ENCODE data around the gene EQTN. TPM values are rescaled to one million over a fixed set of nuclear protein-coding genes. Genes with fewer than 3 reads are reported as not detected.

The EQTN gene
- total RNA-seq, 1 donor from 2014 or later, result not detected

- H3K4me1 Mint-ChIP-seq (ENCODE audit: low read depth), result peaks cover 47% of the 10 kb centered on the region
- DNase-seq (ENCODE audit: low spot score), result no peak
- no peaks in the 10 kb centered on the region for H3K9me3 Mint-ChIP-seq (ENCODE audit: low read depth)
- no peak overlapping the region for H3K27ac Mint-ChIP-seq (ENCODE audit: unreplicated experiment)
- H3K4me3 Mint-ChIP-seq (ENCODE audit: unreplicated experiment), result no peak overlapping the region
- no peak for TF ChIP-seq CTCF (IDR thresholded peaks at IDR 0.05)
- H3K27me3 Mint-ChIP-seq (ENCODE audit: low read depth), result peaks cover 7% of the 10 kb centered on the region
- H3K36me3 Mint-ChIP-seq (ENCODE audit: low read depth), result no peaks in the 10 kb centered on the region
Observed at GRCh38 chr9:27336126-27336525, 39.2 kb upstream of the EQTN start.

- no peak overlapping the region for H3K27ac Mint-ChIP-seq (ENCODE audit: unreplicated experiment)
- no peaks in the 10 kb centered on the region for H3K36me3 Mint-ChIP-seq (ENCODE audit: low read depth)
- H3K9me3 Mint-ChIP-seq (ENCODE audit: low read depth), result no peaks in the 10 kb centered on the region
- H3K4me1 Mint-ChIP-seq (ENCODE audit: low read depth), result peaks cover 37% of the 10 kb centered on the region
- no peak overlapping the region for H3K4me3 Mint-ChIP-seq (ENCODE audit: unreplicated experiment)
- TF ChIP-seq CTCF (IDR thresholded peaks at IDR 0.05), result no peak
- no peak for DNase-seq (ENCODE audit: low spot score)
- peaks cover 16% of the 10 kb centered on the region for H3K27me3 Mint-ChIP-seq (ENCODE audit: low read depth)
Observed at GRCh38 chr9:27335075-27335474, 38.1 kb upstream of the EQTN start.

- H3K4me1 Mint-ChIP-seq (ENCODE audit: low read depth), result peaks cover 20% of the 10 kb centered on the region
- peaks cover 22% of the 10 kb centered on the region for H3K27me3 Mint-ChIP-seq (ENCODE audit: low read depth)
- no peak overlapping the region for H3K4me3 Mint-ChIP-seq (ENCODE audit: unreplicated experiment)
- no peaks in the 10 kb centered on the region for H3K9me3 Mint-ChIP-seq (ENCODE audit: low read depth)
- no peak for DNase-seq (ENCODE audit: low spot score)
- no peak overlapping the region for H3K27ac Mint-ChIP-seq (ENCODE audit: unreplicated experiment)
- H3K36me3 Mint-ChIP-seq (ENCODE audit: low read depth), result no peaks in the 10 kb centered on the region
- TF ChIP-seq CTCF (IDR thresholded peaks at IDR 0.05), result peak; percentile 96
Observed at GRCh38 chr9:27333241-27334052, 36.5 kb upstream of the EQTN start.

- Mint-ChIP-seq H3K36me3 (ENCODE audit: low read depth) (no peaks in the 10 kb centered on the region), H3K4me1 (ENCODE audit: low read depth) (peaks cover 7% of the 10 kb centered on the region), H3K9me3 (ENCODE audit: low read depth) (no peaks in the 10 kb centered on the region), H3K4me3 (ENCODE audit: unreplicated experiment) (no peak overlapping the region), H3K27ac (ENCODE audit: unreplicated experiment) (no peak overlapping the region), H3K27me3 (ENCODE audit: low read depth) (peaks cover 34% of the 10 kb centered on the region)
- DNase-seq (ENCODE audit: low spot score), result no peak
- no peak for TF ChIP-seq CTCF (IDR thresholded peaks at IDR 0.05)
Observed at GRCh38 chr9:27331393-27331792, 34.4 kb upstream of the EQTN start.

GRCh38 chr9:27329291-27329690 lies 32.3 kb upstream of the EQTN start:
- no peak for TF ChIP-seq CTCF (IDR thresholded peaks at IDR 0.05)
- H3K4me1 Mint-ChIP-seq (ENCODE audit: low read depth), result peaks cover 7% of the 10 kb centered on the region
- no peaks in the 10 kb centered on the region for H3K9me3 Mint-ChIP-seq (ENCODE audit: low read depth)
- H3K27me3 Mint-ChIP-seq (ENCODE audit: low read depth), result peaks cover 40% of the 10 kb centered on the region
- no peak overlapping the region for H3K27ac Mint-ChIP-seq (ENCODE audit: unreplicated experiment)
- no peak overlapping the region for H3K4me3 Mint-ChIP-seq (ENCODE audit: unreplicated experiment)
- DNase-seq (ENCODE audit: low spot score), result no peak
- peaks cover 1% of the 10 kb centered on the region for H3K36me3 Mint-ChIP-seq (ENCODE audit: low read depth)

Measured in chondrocyte (in vitro differentiated cells).